ENCODE results near the gene ENTPD2.

- TF ChIP-seq POLR2A (IDR thresholded peaks at IDR 0.05), result peak in 1 of 2 donors; percentile 15
- TF ChIP-seq, protein P1, sequence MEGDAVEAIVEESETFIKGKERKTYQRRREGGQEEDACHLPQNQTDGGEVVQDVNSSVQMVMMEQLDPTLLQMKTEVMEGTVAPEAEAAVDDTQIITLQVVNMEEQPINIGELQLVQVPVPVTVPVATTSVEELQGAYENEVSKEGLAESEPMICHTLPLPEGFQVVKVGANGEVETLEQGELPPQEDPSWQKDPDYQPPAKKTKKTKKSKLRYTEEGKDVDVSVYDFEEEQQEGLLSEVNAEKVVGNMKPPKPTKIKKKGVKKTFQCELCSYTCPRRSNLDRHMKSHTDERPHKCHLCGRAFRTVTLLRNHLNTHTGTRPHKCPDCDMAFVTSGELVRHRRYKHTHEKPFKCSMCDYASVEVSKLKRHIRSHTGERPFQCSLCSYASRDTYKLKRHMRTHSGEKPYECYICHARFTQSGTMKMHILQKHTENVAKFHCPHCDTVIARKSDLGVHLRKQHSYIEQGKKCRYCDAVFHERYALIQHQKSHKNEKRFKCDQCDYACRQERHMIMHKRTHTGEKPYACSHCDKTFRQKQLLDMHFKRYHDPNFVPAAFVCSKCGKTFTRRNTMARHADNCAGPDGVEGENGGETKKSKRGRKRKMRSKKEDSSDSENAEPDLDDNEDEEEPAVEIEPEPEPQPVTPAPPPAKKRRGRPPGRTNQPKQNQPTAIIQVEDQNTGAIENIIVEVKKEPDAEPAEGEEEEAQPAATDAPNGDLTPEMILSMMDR (IDR thresholded peaks at IDR 0.05), result no peak
Measured at GRCh38 chr9:137044502-137045177, 9.2 kb downstream of the ENTPD2 start.

Data from uterus (tissue), 2 donors.